Measurements from ENCODE around the gene UCP3. TPM values are rescaled to one million over a fixed set of nuclear protein-coding genes. Genes with fewer than 3 reads are reported as not detected.

The UCP3 gene
- total RNA-seq, 4 donors from 2014 or later = 0.64 to 2.5 (median 1.6) TPM

DNA sequence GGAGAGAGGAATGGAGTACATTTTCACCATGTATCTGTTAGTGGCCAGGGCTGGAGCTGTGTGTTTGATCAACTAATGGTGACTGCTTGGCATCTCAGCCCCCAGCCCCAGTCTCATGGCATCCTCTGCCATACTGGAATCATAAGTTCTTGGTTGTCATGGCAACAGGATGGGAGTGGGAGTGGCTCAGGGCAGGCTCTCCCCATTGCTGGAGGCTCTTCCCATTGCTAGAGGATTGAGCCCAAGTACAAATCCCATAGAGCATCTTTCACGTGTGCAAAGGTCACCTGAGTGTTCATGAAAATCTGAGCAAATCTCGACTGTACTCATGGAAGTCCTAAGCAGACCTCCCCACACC lies 43.1 kb downstream of the UCP3 start:
- H3K27ac ChIP-seq = no peak overlapping the region
- WGBS, 2 donors (ENCODE audit: low coverage in 1 of 2) = 60 to 100% methylated on average over 1 of the region's 2 CpGs
- H3K4me1 ChIP-seq = peaks cover 0 to 12% (median 6%) of the 10 kb centered on the region in 3 donors

DNA sequence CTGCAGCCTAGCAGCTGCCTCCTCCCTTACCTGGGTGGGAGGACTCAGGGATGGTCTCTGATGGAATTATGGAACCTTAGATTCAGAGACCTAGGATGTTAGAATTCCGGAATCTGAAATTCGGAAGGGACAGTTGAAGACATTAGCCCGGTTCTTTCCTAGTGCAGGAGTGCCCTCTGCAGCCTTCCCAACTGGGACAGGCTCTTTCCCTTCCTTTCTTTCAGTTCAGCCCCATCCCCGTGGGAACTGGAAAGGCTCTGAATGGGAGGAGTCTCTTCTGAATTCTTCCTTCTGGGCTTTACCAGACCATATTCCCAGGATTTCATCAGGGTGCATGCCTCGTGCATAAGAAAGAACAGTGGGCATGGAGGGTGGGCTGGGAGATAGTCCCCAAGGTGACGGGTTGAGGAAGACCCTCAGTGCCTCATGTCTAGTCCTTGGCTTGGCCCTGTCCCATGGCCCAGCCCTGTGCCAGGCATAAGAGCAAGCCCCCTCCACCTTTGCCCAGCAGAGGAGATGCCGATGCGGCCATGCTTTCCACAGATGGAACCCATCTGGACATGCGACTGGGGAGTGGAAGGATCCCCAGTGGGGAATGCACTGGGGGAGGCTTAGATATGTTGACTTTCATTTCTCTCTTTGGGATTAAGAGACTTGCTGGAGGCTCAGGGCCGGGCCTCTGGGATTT lies 43.7 kb downstream of the UCP3 start:
- 29 to 48% methylated on average over 4 to 10 of the region's 10 CpGs for WGBS, 2 donors (ENCODE audit: low coverage in 1 of 2)
- H3K9me3 ChIP-seq = no peaks in the 10 kb centered on the region
- TF ChIP-seq EP300 (IDR thresholded peaks at IDR 0.05) = no peak
- no peak for TF ChIP-seq POLR2A (IDR thresholded peaks at IDR 0.05)
- TF ChIP-seq POLR2AphosphoS5 (IDR thresholded peaks at IDR 0.05) = no peak
- TF ChIP-seq, protein P1, sequence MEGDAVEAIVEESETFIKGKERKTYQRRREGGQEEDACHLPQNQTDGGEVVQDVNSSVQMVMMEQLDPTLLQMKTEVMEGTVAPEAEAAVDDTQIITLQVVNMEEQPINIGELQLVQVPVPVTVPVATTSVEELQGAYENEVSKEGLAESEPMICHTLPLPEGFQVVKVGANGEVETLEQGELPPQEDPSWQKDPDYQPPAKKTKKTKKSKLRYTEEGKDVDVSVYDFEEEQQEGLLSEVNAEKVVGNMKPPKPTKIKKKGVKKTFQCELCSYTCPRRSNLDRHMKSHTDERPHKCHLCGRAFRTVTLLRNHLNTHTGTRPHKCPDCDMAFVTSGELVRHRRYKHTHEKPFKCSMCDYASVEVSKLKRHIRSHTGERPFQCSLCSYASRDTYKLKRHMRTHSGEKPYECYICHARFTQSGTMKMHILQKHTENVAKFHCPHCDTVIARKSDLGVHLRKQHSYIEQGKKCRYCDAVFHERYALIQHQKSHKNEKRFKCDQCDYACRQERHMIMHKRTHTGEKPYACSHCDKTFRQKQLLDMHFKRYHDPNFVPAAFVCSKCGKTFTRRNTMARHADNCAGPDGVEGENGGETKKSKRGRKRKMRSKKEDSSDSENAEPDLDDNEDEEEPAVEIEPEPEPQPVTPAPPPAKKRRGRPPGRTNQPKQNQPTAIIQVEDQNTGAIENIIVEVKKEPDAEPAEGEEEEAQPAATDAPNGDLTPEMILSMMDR (IDR thresholded peaks at IDR 0.05) = no peak
- H3K4me3 ChIP-seq = no peak overlapping the region
- no peaks in the 10 kb centered on the region for H3K36me3 ChIP-seq
- peaks cover 0 to 12% (median 6%) of the 10 kb centered on the region in 3 donors for H3K4me1 ChIP-seq
- peaks cover 17% of the 10 kb centered on the region for H3K27me3 ChIP-seq
- no peak for ATAC-seq
- H3K27ac ChIP-seq = no peak overlapping the region

More for the DNA sequence above, 43.1 kb downstream of the UCP3 start:
- no peaks in the 10 kb centered on the region for H3K9me3 ChIP-seq
- H3K36me3 ChIP-seq = no peaks in the 10 kb centered on the region
- TF ChIP-seq EP300 (IDR thresholded peaks at IDR 0.05) = no peak
- no peak for TF ChIP-seq POLR2AphosphoS5 (IDR thresholded peaks at IDR 0.05)
- TF ChIP-seq POLR2A (IDR thresholded peaks at IDR 0.05) = no peak
- TF ChIP-seq, protein P1 (IDR thresholded peaks at IDR 0.05) = no peak
- H3K4me3 ChIP-seq = no peak overlapping the region
- no peak for ATAC-seq
- H3K27me3 ChIP-seq = peaks cover 17% of the 10 kb centered on the region

DNA sequence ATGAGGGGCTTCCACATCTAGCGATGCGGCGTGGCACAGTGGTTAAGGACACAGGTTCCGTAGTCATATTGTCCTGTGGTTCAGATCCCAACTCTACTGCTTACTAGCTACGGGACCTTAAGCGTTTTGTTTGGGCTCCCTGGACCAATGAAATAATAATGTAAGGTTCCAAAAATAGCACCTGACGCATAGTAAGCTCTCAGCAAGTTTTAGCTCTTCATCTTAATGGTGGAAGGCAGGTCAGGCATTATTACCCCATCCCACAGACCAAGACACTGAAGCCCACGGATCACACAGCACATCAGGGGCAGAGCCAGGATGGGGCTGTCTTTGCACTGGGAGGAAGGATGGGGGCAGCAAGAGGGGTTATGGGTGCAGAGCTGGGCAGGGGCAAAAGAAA lies 45.0 kb downstream of the UCP3 start:
- no peak overlapping the region for H3K27ac ChIP-seq
- peaks cover 0 to 12% (median 6%) of the 10 kb centered on the region in 3 donors for H3K4me1 ChIP-seq
- no peaks in the 10 kb centered on the region for H3K36me3 ChIP-seq
- H3K9me3 ChIP-seq = no peaks in the 10 kb centered on the region
- no peak for TF ChIP-seq EP300 (IDR thresholded peaks at IDR 0.05)
- H3K27me3 ChIP-seq = peaks cover 17% of the 10 kb centered on the region
- 56 to 58% methylated on average over 4 to 7 of the region's 8 CpGs for WGBS, 2 donors (ENCODE audit: low coverage in 1 of 2)
- no peak for ATAC-seq
- no peak overlapping the region for H3K4me3 ChIP-seq

DNA sequence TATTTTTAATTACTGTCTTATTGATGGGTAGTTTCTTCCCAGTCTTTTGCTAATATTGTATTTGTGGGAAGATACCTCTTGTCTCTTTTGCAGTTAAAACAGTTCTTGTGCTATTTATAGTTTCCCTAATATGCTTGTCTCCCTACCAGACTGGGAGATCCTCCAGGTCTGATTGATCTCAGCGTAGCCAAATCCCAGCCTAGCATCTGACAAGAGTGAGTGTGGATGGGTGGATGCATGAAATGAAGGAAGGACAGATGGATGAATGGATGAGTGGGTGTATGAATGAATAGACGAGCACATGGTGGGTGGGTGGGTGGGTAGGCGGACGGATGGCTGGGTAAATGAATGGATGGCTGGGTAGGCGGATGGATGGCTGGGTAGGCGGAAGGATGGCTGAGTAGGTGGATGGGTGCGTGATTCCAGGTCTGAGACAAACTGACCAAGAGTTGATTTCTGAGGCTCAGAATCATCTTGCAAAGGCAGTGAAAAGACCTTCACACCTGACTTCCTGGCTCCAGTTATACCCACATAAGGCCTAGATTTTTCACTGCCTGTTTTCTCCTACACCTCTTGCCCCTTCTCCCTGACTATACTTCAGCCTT lies 46.7 kb downstream of the UCP3 start:
- WGBS, 2 donors (ENCODE audit: low coverage in 1 of 2) = 63 to 78% methylated on average over 5 to 7 of the region's 7 CpGs
- Histone ChIP-seq H3K27ac (no peak overlapping the region), H3K4me1 (peaks cover 0 to 12% (median 6%) of the 10 kb centered on the region in 3 donors), H3K4me3 (no peak overlapping the region), H3K9me3 (no peaks in the 10 kb centered on the region), H3K36me3 (no peaks in the 10 kb centered on the region), H3K27me3 (peaks cover 24% of the 10 kb centered on the region)
- TF ChIP-seq, protein P1 (IDR thresholded peaks at IDR 0.05) = no peak
- TF ChIP-seq EP300 (IDR thresholded peaks at IDR 0.05) (no peak), POLR2AphosphoS5 (IDR thresholded peaks at IDR 0.05) (no peak), POLR2A (IDR thresholded peaks at IDR 0.05) (no peak)
- ATAC-seq = no peak

DNA sequence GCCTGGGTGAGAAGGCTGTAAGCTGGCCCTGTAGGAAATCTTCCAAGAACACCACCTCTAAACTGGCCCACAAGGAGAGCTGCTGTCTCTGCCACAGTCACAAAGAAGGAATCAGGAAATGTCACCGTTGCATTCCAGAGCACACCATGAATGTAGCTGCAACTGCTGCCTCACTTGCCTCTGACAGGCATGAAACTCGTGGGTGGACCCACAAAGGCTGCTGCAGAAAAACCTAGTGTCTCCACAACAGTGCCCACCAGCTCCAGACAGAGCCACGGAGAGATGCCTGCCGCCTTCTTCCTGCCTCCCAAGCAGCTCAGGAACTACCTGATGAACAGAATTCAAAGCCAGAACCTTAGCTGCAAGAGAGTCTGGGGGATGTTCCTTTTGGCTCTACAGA lies 47.6 kb downstream of the UCP3 start:
- Histone ChIP-seq H3K9me3 (no peaks in the 10 kb centered on the region), H3K4me3 (no peak overlapping the region), H3K27me3 (peaks cover 29% of the 10 kb centered on the region), H3K27ac (no peak overlapping the region), H3K4me1 (peaks cover 0 to 12% (median 6%) of the 10 kb centered on the region in 3 donors), H3K36me3 (no peaks in the 10 kb centered on the region)
- WGBS, 2 donors (ENCODE audit: low coverage in 1 of 2) = 52 to 57% methylated on average over 1 to 2 of the region's 4 CpGs
- TF ChIP-seq POLR2AphosphoS5 (IDR thresholded peaks at IDR 0.05) (no peak), POLR2A (IDR thresholded peaks at IDR 0.05) (no peak), EP300 (IDR thresholded peaks at IDR 0.05) (no peak)
- TF ChIP-seq, protein P1 (IDR thresholded peaks at IDR 0.05) = no peak
- ATAC-seq = no peak
